Neural progenitor cell (in vitro differentiated cells): ENCODE data around the gene PTPN4. TPM values are rescaled to one million over a fixed set of nuclear protein-coding genes. Genes with fewer than 3 reads are reported as not detected.

Experiments
- DNase-seq: peaks from one replicate; pipeline ENCODE4 v3.0.0-alpha.2; 2016; ENCODE audit warnings: low spot score
- H2AFZ ChIP-seq: fragments of 200-600 bp; sonication (generic); replicated peaks from 2 replicates; pipeline ENCODE4 v1.6.1; 2016; ENCODE audit warnings: antibody characterized with exemption
- H3F3A ChIP-seq: fragments of 200-600 bp; sonication (generic); 2 replicates; pipeline ENCODE4 v1.6.1; 2016; ENCODE audit warnings: antibody characterized with exemption, low read depth
- H3K27ac ChIP-seq: fragments of 200-600 bp; sonication (generic); 2 replicates; pipeline ENCODE4 v1.5.1; 2016; ENCODE audit warnings: mild to moderate bottlenecking
- H3K27me3 ChIP-seq: fragments of 200-600 bp; sonication (generic); 2 replicates; pipeline ENCODE4 v1.6.1; 2016; ENCODE audit warnings: mild to moderate bottlenecking, moderate library complexity
- H3K36me3 ChIP-seq: fragments of 200-600 bp; sonication (generic); 2 replicates; pipeline ENCODE4 v1.5.1; 2016
- H3K4me1 ChIP-seq: fragments of 200-600 bp; sonication (generic); 2 replicates; pipeline ENCODE4 v1.6.1; 2016; ENCODE audit warnings: mixed run types
- H3K4me2 ChIP-seq: fragments of 200-600 bp; sonication (generic); 2 replicates; pipeline ENCODE4 v1.6.1; 2016
- H3K4me3 ChIP-seq: fragments of 200-600 bp; sonication (generic); 2 replicates; pipeline ENCODE4 v1.5.1; 2016
- H3K79me2 ChIP-seq: fragments of 200-600 bp; sonication (generic); 2 replicates; pipeline ENCODE4 v1.6.1; 2016; ENCODE audit warnings: low read depth
- H3K9ac ChIP-seq: fragments of 200-600 bp; sonication (generic); 2 replicates; pipeline ENCODE4 v1.6.1; 2016
- H3K9me3 ChIP-seq: fragments of 200-600 bp; sonication (generic); 2 replicates; pipeline ENCODE4 v1.5.1; 2016; ENCODE audit warnings: low read depth
- H4K20me1 ChIP-seq: fragments of 200-600 bp; sonication (generic); 2 replicates; pipeline ENCODE4 v1.6.1; 2016; ENCODE audit warnings: low read depth
- H3K27ac Mint-ChIP-seq: 3 replicates; pipeline ENCODE4 v1.8.0; 2021; ENCODE audit warnings: mixed read lengths
- H3K27me3 Mint-ChIP-seq: 2 replicates; pipeline ENCODE4 v1.8.0; 2022; ENCODE audit warnings: low read depth, mild to moderate bottlenecking, inconsistent platforms, moderate library complexity, mixed read lengths; ENCODE audit not compliant: insufficient read depth
- H3K36me3 Mint-ChIP-seq: 3 replicates; pipeline ENCODE4 v1.8.0; 2021; ENCODE audit warnings: mixed read lengths
- H3K4me1 Mint-ChIP-seq: 3 replicates; pipeline ENCODE4 v1.8.0; 2021; ENCODE audit warnings: mixed read lengths
- H3K4me3 Mint-ChIP-seq: 3 replicates; pipeline ENCODE4 v1.8.0; 2021; ENCODE audit warnings: mild to moderate bottlenecking, moderate library complexity, mixed read lengths
- H3K9me3 Mint-ChIP-seq: 3 replicates; pipeline ENCODE4 v1.8.0; 2020; ENCODE audit warnings: mixed read lengths
- CTCF ChIP-seq: fragments of 200-600 bp; sonication (generic); IDR thresholded peaks from 2 replicates; pipeline ENCODE4 v1.5.1; 2017; ENCODE audit warnings: antibody characterized with exemption, mild to moderate bottlenecking
- EZH2 ChIP-seq: fragments of 200-600 bp; sonication (generic); IDR thresholded peaks from 2 replicates; pipeline ENCODE4 v1.6.1; 2017; ENCODE audit warnings: antibody characterized with exemption, mild to moderate bottlenecking, moderate library complexity
- EZH2phosphoT487 ChIP-seq: fragments of 200-600 bp; sonication (generic); IDR thresholded peaks from 2 replicates; pipeline ENCODE4 v1.6.1; 2017; ENCODE audit warnings: antibody characterized with exemption
- total RNA-seq: library from RNA; depleted of rRNA; stranded (reverse); fragments of >200 nt; gene quantifications from 2 replicates; pipeline ENCODE4 v1.2.3, GENCODE V29; 2015; ENCODE audit warnings: low replicate concordance

PTPN4 gene
- total RNA-seq, 1 donor from 2014 or later: 51.8 TPM

- Mint-ChIP-seq H3K9me3 (peaks cover 35% of the 10 kb centered on the region), H3K27ac (no peak overlapping the region), H3K4me3 (no peak overlapping the region), H3K36me3 (peaks cover 29% of the 10 kb centered on the region), H3K4me1 (no peaks in the 10 kb centered on the region), H3K27me3 (peaks cover 4% of the 10 kb centered on the region)
- Histone ChIP-seq H3K4me3 (no peak overlapping the region), H3K9ac (no peak overlapping the region), H3K79me2 (peaks cover 35% of the 10 kb centered on the region), H4K20me1 (peaks cover 9% of the 10 kb centered on the region), H3K9me3 (peaks cover 10% of the 10 kb centered on the region), H3K4me2 (no peak overlapping the region), H3K36me3 (no peaks in the 10 kb centered on the region), H3F3A (no peaks in the 10 kb centered on the region), H3K27ac (peak overlapping the region; percentile 23), H3K4me1 (no peaks in the 10 kb centered on the region), H3K27me3 (no peaks in the 10 kb centered on the region), H2AFZ (no peak overlapping the region)
- no peak for DNase-seq
- TF ChIP-seq EZH2 (no peak), CTCF (no peak), EZH2phosphoT487 (no peak)
Measured at GRCh38 chr2:119808516-119809147, 48.9 kb downstream of the PTPN4 start.

GRCh38 chr2:119809339-119810048, 49.8 kb downstream of the PTPN4 start:
- peaks cover 28% of the 10 kb centered on the region for H3K9me3 Mint-ChIP-seq
- Histone ChIP-seq H3K4me1 (no peaks in the 10 kb centered on the region), H3K79me2 (peaks cover 27% of the 10 kb centered on the region), H3K9me3 (peaks cover 2% of the 10 kb centered on the region), H3K27me3 (no peaks in the 10 kb centered on the region), H4K20me1 (peaks cover 9% of the 10 kb centered on the region), H3K9ac (no peak overlapping the region), H2AFZ (no peak overlapping the region), H3K4me3 (no peak overlapping the region), H3K4me2 (no peak overlapping the region), H3F3A (no peaks in the 10 kb centered on the region), H3K36me3 (no peaks in the 10 kb centered on the region), H3K27ac (peak overlapping the region; percentile 23)
- peaks cover 25% of the 10 kb centered on the region for H3K36me3 Mint-ChIP-seq
- no peak overlapping the region for H3K4me3 Mint-ChIP-seq
- DNase-seq: no peak
- H3K27me3 Mint-ChIP-seq: peaks cover 2% of the 10 kb centered on the region
- no peak for TF ChIP-seq CTCF
- no peak for TF ChIP-seq EZH2
- TF ChIP-seq EZH2phosphoT487: no peak
- no peak overlapping the region for H3K27ac Mint-ChIP-seq
- no peaks in the 10 kb centered on the region for H3K4me1 Mint-ChIP-seq

- H3F3A ChIP-seq: no peaks in the 10 kb centered on the region
- Mint-ChIP-seq H3K27me3 (peaks cover 2% of the 10 kb centered on the region), H3K36me3 (peaks cover 25% of the 10 kb centered on the region), H3K4me1 (no peaks in the 10 kb centered on the region), H3K27ac (no peak overlapping the region), H3K4me3 (no peak overlapping the region), H3K9me3 (peaks cover 21% of the 10 kb centered on the region)
- no peak for DNase-seq
- no peaks in the 10 kb centered on the region for H3K27me3 ChIP-seq
- H3K4me2 ChIP-seq: no peak overlapping the region
- no peaks in the 10 kb centered on the region for H3K9me3 ChIP-seq
- H3K36me3 ChIP-seq: no peaks in the 10 kb centered on the region
- H3K4me1 ChIP-seq: no peaks in the 10 kb centered on the region
- TF ChIP-seq CTCF (no peak), EZH2phosphoT487 (no peak), EZH2 (no peak)
- peaks cover 29% of the 10 kb centered on the region for H3K79me2 ChIP-seq
- no peak overlapping the region for H2AFZ ChIP-seq
- H4K20me1 ChIP-seq: peaks cover 9% of the 10 kb centered on the region
- peak overlapping the region; percentile 23 for H3K27ac ChIP-seq
- no peak overlapping the region for H3K4me3 ChIP-seq
- H3K9ac ChIP-seq: no peak overlapping the region
Measured at GRCh38 chr2:119810049-119810630, 50.4 kb downstream of the PTPN4 start.
